Measurements from ENCODE around the gene FMN1.

DNA sequence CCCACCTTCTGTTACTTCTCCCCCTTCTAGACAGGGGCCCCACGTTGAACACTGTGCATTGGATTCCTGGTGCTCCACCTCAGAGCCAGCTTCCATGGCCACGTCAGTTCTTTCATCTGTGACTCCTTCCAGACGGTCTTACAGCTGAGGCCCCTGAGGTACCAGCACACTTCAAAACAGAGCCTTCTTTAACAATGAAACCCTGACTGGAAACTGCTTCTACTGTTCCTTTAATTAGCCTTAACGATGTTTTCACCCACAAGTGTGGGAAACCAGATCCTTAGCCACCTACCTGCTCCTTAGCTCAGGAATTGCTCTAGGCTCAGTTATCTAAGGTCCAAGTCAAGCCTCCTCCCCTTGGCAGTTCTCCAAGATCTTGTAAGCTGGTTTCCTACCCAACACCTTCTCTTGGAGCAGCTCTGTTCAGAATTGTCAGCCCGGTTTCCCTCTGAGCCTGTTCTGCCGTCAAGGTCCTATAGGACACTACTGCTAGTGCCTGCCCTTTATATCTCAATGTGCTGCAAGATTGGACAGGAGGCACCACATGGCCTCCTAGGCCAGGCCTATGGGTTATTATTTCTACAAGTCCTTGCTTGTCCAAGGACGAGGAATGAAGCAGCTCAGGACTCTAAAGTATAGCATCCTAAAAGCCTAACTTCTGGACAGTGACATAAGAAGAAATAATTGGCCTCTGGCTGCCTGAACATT lies 80.7 kb downstream of the FMN1 start:
- TF ChIP-seq, protein P1, sequence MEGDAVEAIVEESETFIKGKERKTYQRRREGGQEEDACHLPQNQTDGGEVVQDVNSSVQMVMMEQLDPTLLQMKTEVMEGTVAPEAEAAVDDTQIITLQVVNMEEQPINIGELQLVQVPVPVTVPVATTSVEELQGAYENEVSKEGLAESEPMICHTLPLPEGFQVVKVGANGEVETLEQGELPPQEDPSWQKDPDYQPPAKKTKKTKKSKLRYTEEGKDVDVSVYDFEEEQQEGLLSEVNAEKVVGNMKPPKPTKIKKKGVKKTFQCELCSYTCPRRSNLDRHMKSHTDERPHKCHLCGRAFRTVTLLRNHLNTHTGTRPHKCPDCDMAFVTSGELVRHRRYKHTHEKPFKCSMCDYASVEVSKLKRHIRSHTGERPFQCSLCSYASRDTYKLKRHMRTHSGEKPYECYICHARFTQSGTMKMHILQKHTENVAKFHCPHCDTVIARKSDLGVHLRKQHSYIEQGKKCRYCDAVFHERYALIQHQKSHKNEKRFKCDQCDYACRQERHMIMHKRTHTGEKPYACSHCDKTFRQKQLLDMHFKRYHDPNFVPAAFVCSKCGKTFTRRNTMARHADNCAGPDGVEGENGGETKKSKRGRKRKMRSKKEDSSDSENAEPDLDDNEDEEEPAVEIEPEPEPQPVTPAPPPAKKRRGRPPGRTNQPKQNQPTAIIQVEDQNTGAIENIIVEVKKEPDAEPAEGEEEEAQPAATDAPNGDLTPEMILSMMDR (IDR thresholded peaks at IDR 0.05) = no peak
- no peak for TF ChIP-seq POLR2A (IDR thresholded peaks at IDR 0.05)

Data from esophagus squamous epithelium (tissue), 4 donors.